Cardiac muscle cell (in vitro differentiated cells and primary cell): ENCODE measurements around the gene PSKH1. TPM values are rescaled to one million over a fixed set of nuclear protein-coding genes. Genes with fewer than 3 reads are reported as not detected.
A peak's percentile ranks its signal among the peaks of the same experiment; 100 is the strongest.

Experiments used
- DNase-seq, 2 donors: peaks; one replicate each; pipeline versions ENCODE4 v3.0.0 to v3.0.0-alpha.2; 2010 to 2017; ENCODE audit warnings: low read depth in 1 of 2, low spot score in 1 of 2
- H3K27ac ChIP-seq: fragments of 200-600 bp; sonication (generic); 2 replicates; pipeline ENCODE4 v1.5.1; 2016
- H3K27me3 ChIP-seq: fragments of 200-600 bp; sonication (generic); 2 replicates; pipeline ENCODE4 v1.6.0; 2016; ENCODE audit warnings: control low read depth
- H3K36me3 ChIP-seq: fragments of 200-600 bp; sonication (generic); 2 replicates; pipeline ENCODE4 v1.5.1; 2016; ENCODE audit warnings: control low read depth
- H3K4me1 ChIP-seq: fragments of 200-600 bp; sonication (generic); 2 replicates; pipeline ENCODE4 v1.8.1; 2017; ENCODE audit warnings: low read depth, mild to moderate bottlenecking, mixed run types
- H3K4me3 ChIP-seq: fragments of 200-600 bp; sonication (generic); 2 replicates; pipeline ENCODE4 v1.5.1; 2016; ENCODE audit warnings: mild to moderate bottlenecking
- H3K9me3 ChIP-seq: fragments of 200-600 bp; sonication (generic); 2 replicates; pipeline ENCODE4 v1.5.1; 2017; ENCODE audit warnings: low read depth, mild to moderate bottlenecking, control low read depth
- CTCF ChIP-seq: IDR thresholded peaks from 2 replicates; pipeline ENCODE4 v1.5.1; 2012; ENCODE audit warnings: low read depth, mild to moderate bottlenecking, low read length
- polyA plus RNA-seq: library from polyadenylated mRNA; unstranded; fragments of >200 nt; fragmentation: Nextera tagmentation; extraction: Ambion mirVana; gene quantifications from 2 replicates; pipeline ENCODE4 v1.2.1, GENCODE V29; 2016
- total RNA-seq: library from RNA; depleted of rRNA; stranded (reverse); fragments of >200 nt; gene quantifications from 2 replicates; pipeline ENCODE4 v1.2.3, GENCODE V29; 2016

Gene PSKH1
- total and polyA plus RNA-seq, 2 experiments from 2014 or later = 31.0 to 48.8 TPM

- H3K9me3 ChIP-seq = no peaks in the 10 kb centered on the region
- DNase-seq = peak; percentile 70
These were observed 35.7 kb downstream of the PSKH1 start for GRCh38 chr16:67928561-67929364.

GRCh38 chr16:67930191-67930590 is 37.1 kb downstream of the PSKH1 start:
- no peak overlapping the region for H3K4me3 ChIP-seq
- DNase-seq = no peak
- H3K27me3 ChIP-seq = no peaks in the 10 kb centered on the region
- peaks cover 5% of the 10 kb centered on the region for H3K4me1 ChIP-seq
- peaks cover 11% of the 10 kb centered on the region for H3K36me3 ChIP-seq
- H3K27ac ChIP-seq = no peak overlapping the region
- no peak for TF ChIP-seq CTCF
- no peaks in the 10 kb centered on the region for H3K9me3 ChIP-seq

More at GRCh38 chr16:67928561-67929364, 35.7 kb downstream of the PSKH1 start:
- Histone ChIP-seq H3K4me3 (no peak overlapping the region), H3K27me3 (no peaks in the 10 kb centered on the region), H3K36me3 (peaks cover 11% of the 10 kb centered on the region), H3K27ac (no peak overlapping the region), H3K4me1 (peaks cover 8% of the 10 kb centered on the region)
- peak; percentile 91 for TF ChIP-seq CTCF

GRCh38 chr16:67930678-67931211 is 37.7 kb downstream of the PSKH1 start:
- Histone ChIP-seq H3K27me3 (no peaks in the 10 kb centered on the region), H3K36me3 (peaks cover 11% of the 10 kb centered on the region), H3K27ac (no peak overlapping the region), H3K4me1 (peaks cover 6% of the 10 kb centered on the region), H3K4me3 (no peak overlapping the region), H3K9me3 (no peaks in the 10 kb centered on the region)
- no peak for TF ChIP-seq CTCF
- no peak for DNase-seq

GRCh38 chr16:67931712-67932461 is 38.8 kb downstream of the PSKH1 start, which contains the start of gene CTRL:
Gene CTRL, minus strand, starts transcription at chr16:67931862. Its CDS starts 10 bp downstream, at chr16:67931852.
- Histone ChIP-seq H3K36me3 (peaks cover 11% of the 10 kb centered on the region), H3K4me1 (peaks cover 6% of the 10 kb centered on the region), H3K27me3 (no peaks in the 10 kb centered on the region), H3K4me3 (no peak within 1 kb of the TSS), H3K9me3 (no peaks in the 10 kb centered on the region), H3K27ac (no peak within 1 kb of the TSS)
- DNase-seq = no peak
- TF ChIP-seq CTCF = no peak

- Histone ChIP-seq H3K4me1 (peaks cover 9% of the 10 kb centered on the region), H3K27me3 (no peaks in the 10 kb centered on the region), H3K4me3 (no peak overlapping the region), H3K9me3 (no peaks in the 10 kb centered on the region), H3K36me3 (peaks cover 10% of the 10 kb centered on the region), H3K27ac (no peak overlapping the region)
- no peak for DNase-seq
- no peak for TF ChIP-seq CTCF
These were observed 39.4 kb downstream of the PSKH1 start for GRCh38 chr16:67932462-67932840.
